ENCODE measurements around the gene MICALL2.

Gene MICALL2

DNA sequence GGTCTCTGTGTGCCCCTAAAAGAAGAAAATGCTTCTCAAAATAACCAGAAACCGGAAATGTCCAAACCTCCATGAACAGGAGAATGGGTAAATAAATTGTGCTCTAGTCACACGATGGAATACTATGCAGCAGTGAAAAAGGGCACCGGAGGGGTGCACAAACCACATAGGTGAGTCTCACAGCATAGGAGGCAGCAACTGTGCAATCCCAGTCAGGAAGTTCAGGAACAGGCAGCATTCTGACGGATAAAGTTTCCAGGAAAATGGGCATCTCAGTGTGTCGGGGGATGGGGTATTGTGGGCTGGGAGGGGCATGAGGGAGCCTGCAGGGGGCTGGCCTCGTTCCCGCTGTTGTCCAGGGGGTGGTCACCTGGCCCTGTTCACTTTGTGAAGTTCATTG is 63.1 kb downstream of the MICALL2 start:
- H3K4me2 ChIP-seq (ENCODE audit: low read depth, low read length, poor library complexity, severe bottlenecking) = no peak overlapping the region
- H3K4me1 ChIP-seq (ENCODE audit: insufficient read depth, low read length, poor library complexity, severe bottlenecking) = no peaks in the 10 kb centered on the region
- no peaks in the 10 kb centered on the region for H3K9me2 ChIP-seq (replicated peaks; ENCODE audit: low read depth, low read length)
- H3F3A ChIP-seq (ENCODE audit: low read depth) = no peaks in the 10 kb centered on the region
- H3K9me3 ChIP-seq (ENCODE audit: insufficient read depth, low read depth, low read length) = no peaks in the 10 kb centered on the region; the same call in 1 of the 2 replicates
- H3K9ac ChIP-seq (ENCODE audit: low read depth, low read length, poor library complexity, severe bottlenecking) = no peak overlapping the region
- no peaks in the 10 kb centered on the region for H3K36me3 ChIP-seq (ENCODE audit: insufficient read depth, low read length)
- H2AFZ ChIP-seq (ENCODE audit: low read length) = no peak overlapping the region
- H3K4me3 ChIP-seq (ENCODE audit: low read length, poor library complexity, severe bottlenecking) = no peak overlapping the region
- no peaks in the 10 kb centered on the region for H3K27me3 ChIP-seq (ENCODE audit: insufficient read depth, low read length, poor library complexity, severe bottlenecking)
- no peaks in the 10 kb centered on the region for H4K20me1 ChIP-seq (ENCODE audit: insufficient read depth, low read length, poor library complexity, severe bottlenecking)
- TF ChIP-seq EZH2phosphoT487 (IDR thresholded peaks at IDR 0.05; ENCODE audit: borderline replicate concordance) = no peak
- TF ChIP-seq, protein P1, sequence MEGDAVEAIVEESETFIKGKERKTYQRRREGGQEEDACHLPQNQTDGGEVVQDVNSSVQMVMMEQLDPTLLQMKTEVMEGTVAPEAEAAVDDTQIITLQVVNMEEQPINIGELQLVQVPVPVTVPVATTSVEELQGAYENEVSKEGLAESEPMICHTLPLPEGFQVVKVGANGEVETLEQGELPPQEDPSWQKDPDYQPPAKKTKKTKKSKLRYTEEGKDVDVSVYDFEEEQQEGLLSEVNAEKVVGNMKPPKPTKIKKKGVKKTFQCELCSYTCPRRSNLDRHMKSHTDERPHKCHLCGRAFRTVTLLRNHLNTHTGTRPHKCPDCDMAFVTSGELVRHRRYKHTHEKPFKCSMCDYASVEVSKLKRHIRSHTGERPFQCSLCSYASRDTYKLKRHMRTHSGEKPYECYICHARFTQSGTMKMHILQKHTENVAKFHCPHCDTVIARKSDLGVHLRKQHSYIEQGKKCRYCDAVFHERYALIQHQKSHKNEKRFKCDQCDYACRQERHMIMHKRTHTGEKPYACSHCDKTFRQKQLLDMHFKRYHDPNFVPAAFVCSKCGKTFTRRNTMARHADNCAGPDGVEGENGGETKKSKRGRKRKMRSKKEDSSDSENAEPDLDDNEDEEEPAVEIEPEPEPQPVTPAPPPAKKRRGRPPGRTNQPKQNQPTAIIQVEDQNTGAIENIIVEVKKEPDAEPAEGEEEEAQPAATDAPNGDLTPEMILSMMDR (conservative IDR thresholded peaks at IDR 0.05; ENCODE audit: low read length) = no peak
- H3K79me2 ChIP-seq (ENCODE audit: insufficient read depth, low read length) = no peaks in the 10 kb centered on the region

DNA sequence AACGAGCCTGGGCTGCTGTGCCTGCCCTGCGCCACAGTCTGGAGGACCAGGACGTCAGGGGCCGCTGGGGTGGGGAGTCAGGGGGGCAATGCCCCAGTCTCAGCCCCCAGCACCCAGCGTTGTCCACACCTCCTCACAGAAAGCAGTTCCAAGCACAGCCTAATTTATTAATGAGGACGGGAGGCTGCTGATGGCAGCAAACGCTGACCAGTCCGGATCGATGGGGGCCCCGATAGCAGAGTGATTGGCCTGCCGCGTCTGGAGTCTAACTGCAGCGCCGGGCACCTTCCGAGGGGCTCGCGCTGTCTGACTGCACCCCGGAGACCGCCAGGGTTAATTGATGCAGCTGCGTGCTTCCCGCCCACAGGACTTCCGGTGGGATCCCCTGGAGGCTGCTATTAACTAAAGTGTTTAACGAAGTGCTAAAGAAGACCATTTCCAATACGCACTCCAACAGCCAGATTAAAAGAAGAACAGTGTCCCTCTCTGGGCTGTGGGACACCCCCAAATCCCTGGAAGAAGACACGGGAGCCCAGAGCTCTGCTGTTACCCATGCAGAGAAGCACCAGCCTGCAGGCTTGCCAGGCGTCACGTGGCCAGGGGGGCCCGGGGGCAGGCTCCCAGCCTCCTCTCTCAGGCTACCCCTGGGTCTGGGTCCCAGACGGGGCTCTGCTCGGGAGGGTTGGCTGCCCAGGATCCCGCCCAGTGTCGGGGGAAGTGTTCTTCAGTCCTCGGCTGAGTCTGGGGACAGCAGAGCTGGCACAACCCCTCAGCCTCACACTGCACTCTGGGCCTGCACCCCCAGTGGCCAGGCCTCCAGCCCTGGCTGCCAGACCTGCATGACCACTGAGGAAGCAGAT is 63.8 kb downstream of the MICALL2 start:
- Histone ChIP-seq H3K9me2 (replicated peaks; ENCODE audit: low read depth, low read length) (no peaks in the 10 kb centered on the region), H3K4me1 (ENCODE audit: insufficient read depth, low read length, poor library complexity, severe bottlenecking) (no peaks in the 10 kb centered on the region), H3K27me3 (ENCODE audit: insufficient read depth, low read length, poor library complexity, severe bottlenecking) (no peaks in the 10 kb centered on the region)

DNA sequence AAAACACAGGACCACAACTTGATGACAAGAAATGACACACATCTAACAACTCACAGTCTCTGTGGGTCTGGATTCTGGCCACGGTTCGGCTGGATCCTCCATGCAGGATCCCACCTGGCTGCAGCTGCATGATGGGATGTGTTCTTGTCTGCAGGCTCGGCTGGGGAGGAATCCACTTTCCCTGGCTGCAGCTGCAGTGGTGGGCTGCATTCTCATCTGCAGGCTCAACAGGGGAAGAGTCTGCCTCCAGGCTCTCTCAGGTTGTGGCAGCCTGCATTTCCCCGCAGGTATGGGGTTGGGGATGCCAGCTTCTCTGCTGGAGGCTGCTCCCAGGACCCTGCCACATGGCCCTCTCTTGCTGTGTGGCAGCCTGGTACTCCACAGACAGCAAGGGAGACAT is 64.9 kb downstream of the MICALL2 start:
- Histone ChIP-seq H3K9me2 (replicated peaks; ENCODE audit: low read depth, low read length) (no peaks in the 10 kb centered on the region), H3K4me3 (ENCODE audit: low read length, poor library complexity, severe bottlenecking) (no peak overlapping the region), H2AFZ (ENCODE audit: low read length) (no peak overlapping the region), H3K4me2 (ENCODE audit: low read depth, low read length, poor library complexity, severe bottlenecking) (no peak overlapping the region), H4K20me1 (ENCODE audit: insufficient read depth, low read length, poor library complexity, severe bottlenecking) (no peaks in the 10 kb centered on the region), H3K36me3 (ENCODE audit: insufficient read depth, low read length) (no peaks in the 10 kb centered on the region), H3K27me3 (ENCODE audit: insufficient read depth, low read length, poor library complexity, severe bottlenecking) (no peaks in the 10 kb centered on the region), H3F3A (ENCODE audit: low read depth) (no peaks in the 10 kb centered on the region), H3K4me1 (ENCODE audit: insufficient read depth, low read length, poor library complexity, severe bottlenecking) (no peaks in the 10 kb centered on the region), H3K9me3 (ENCODE audit: insufficient read depth, low read depth, low read length) (no peaks in the 10 kb centered on the region; the same call in 1 of the 2 replicates), H3K9ac (ENCODE audit: low read depth, low read length, poor library complexity, severe bottlenecking) (no peak overlapping the region), H3K79me2 (ENCODE audit: insufficient read depth, low read length) (no peaks in the 10 kb centered on the region)
- TF ChIP-seq, protein P1 (conservative IDR thresholded peaks at IDR 0.05; ENCODE audit: low read length) = no peak
- TF ChIP-seq EZH2phosphoT487 (IDR thresholded peaks at IDR 0.05; ENCODE audit: borderline replicate concordance) = no peak

More for the DNA sequence above, 63.8 kb downstream of the MICALL2 start:
- Histone ChIP-seq H3K36me3 (ENCODE audit: insufficient read depth, low read length) (no peaks in the 10 kb centered on the region), H3K4me2 (ENCODE audit: low read depth, low read length, poor library complexity, severe bottlenecking) (no peak overlapping the region), H3K9ac (ENCODE audit: low read depth, low read length, poor library complexity, severe bottlenecking) (no peak overlapping the region), H3K79me2 (ENCODE audit: insufficient read depth, low read length) (no peaks in the 10 kb centered on the region), H3K9me3 (ENCODE audit: insufficient read depth, low read depth, low read length) (no peaks in the 10 kb centered on the region; the same call in 1 of the 2 replicates), H3K4me3 (ENCODE audit: low read length, poor library complexity, severe bottlenecking) (no peak overlapping the region), H2AFZ (ENCODE audit: low read length) (no peak overlapping the region), H3F3A (ENCODE audit: low read depth) (no peaks in the 10 kb centered on the region), H4K20me1 (ENCODE audit: insufficient read depth, low read length, poor library complexity, severe bottlenecking) (no peaks in the 10 kb centered on the region)
- TF ChIP-seq, protein P1 (conservative IDR thresholded peaks at IDR 0.05; ENCODE audit: low read length) = no peak
- TF ChIP-seq EZH2phosphoT487 (IDR thresholded peaks at IDR 0.05; ENCODE audit: borderline replicate concordance) = no peak
